Inferior parietal cortex (tissue), 1 donor: ENCODE measurements around the gene KCNG2.

Experiments
- DNase-seq: peaks from one replicate; pipeline ENCODE4 v3.0.0-alpha.2; 2016; ENCODE audit errors: extremely low spot score

The KCNG2 gene

GRCh38 chr18:79819064-79819967 lies 21.6 kb downstream of the KCNG2 start:
- DNase-seq: no peak

- DNase-seq: no peak
Observed at GRCh38 chr18:79819968-79820351, 22.2 kb downstream of the KCNG2 start.

GRCh38 chr18:79823120-79823519 lies 25.4 kb downstream of the KCNG2 start:
- DNase-seq: no peak

- DNase-seq: no peak
Observed at GRCh38 chr18:79825913-79826312, 28.2 kb downstream of the KCNG2 start.

GRCh38 chr18:79826966-79827365 lies 29.2 kb downstream of the KCNG2 start:
- DNase-seq: no peak

GRCh38 chr18:79828258-79828657 lies 30.5 kb downstream of the KCNG2 start:
- no peak for DNase-seq

GRCh38 chr18:79829136-79829854 lies 31.6 kb downstream of the KCNG2 start:
- DNase-seq: no peak

- DNase-seq: no peak
Observed at GRCh38 chr18:79832169-79832568, 34.4 kb downstream of the KCNG2 start.

- no peak for DNase-seq
Observed at GRCh38 chr18:79834834-79835233, 37.1 kb downstream of the KCNG2 start.

GRCh38 chr18:79841936-79842335 lies 44.2 kb downstream of the KCNG2 start:
- DNase-seq: no peak

GRCh38 chr18:79844999-79845563 lies 47.3 kb downstream of the KCNG2 start:
- DNase-seq: no peak

GRCh38 chr18:79846936-79847557 lies 49.3 kb downstream of the KCNG2 start:
- DNase-seq: no peak

GRCh38 chr18:79847606-79848293 lies 50.0 kb downstream of the KCNG2 start:
- DNase-seq: no peak

- no peak for DNase-seq
Observed at GRCh38 chr18:79848294-79848578, 50.5 kb downstream of the KCNG2 start.

- DNase-seq: no peak
Observed at GRCh38 chr18:79848579-79849327, 51.0 kb downstream of the KCNG2 start.

GRCh38 chr18:79849328-79850207 lies 51.8 kb downstream of the KCNG2 start:
- no peak for DNase-seq

GRCh38 chr18:79850731-79851130 lies 53.0 kb downstream of the KCNG2 start:
- no peak for DNase-seq

- DNase-seq: no peak
Observed at GRCh38 chr18:79851489-79851888, 53.8 kb downstream of the KCNG2 start.

- no peak for DNase-seq
Observed at GRCh38 chr18:79851950-79852349, 54.2 kb downstream of the KCNG2 start.
